Esophagus muscularis mucosa (tissue), 3 donors: ENCODE measurements around the gene HLA-DQB2.

Experiments
- POLR2A ChIP-seq: fragments of 450-650 bp; IDR thresholded peaks from one replicate; pipeline ENCODE4 v1.6.1; 2017; ENCODE audit warnings: antibody characterized with exemption, moderate library complexity, mild to moderate bottlenecking, low read depth
- POLR2AphosphoS5 ChIP-seq, 2 donors: sonication (generic); formaldehyde crosslinking; IDR thresholded peaks; one replicate each; pipeline ENCODE4 v1.6.1; 2017; ENCODE audit warnings: antibody characterized with exemption in 2 of 2
- TF ChIP-seq, protein P1 (sequence below), 3 experiments: fragments of 200-600 bp in 2 of 3; fragments of 450-650 bp in 1 of 3; sonication (generic) in 2 of 3; IDR thresholded peaks; one replicate each; pipeline ENCODE4 v1.5.1; 2017 to 2019; ENCODE audit warnings: antibody characterized with exemption in 3 of 3, mild to moderate bottlenecking in 2 of 3, moderate library complexity in 1 of 3

DNA sequence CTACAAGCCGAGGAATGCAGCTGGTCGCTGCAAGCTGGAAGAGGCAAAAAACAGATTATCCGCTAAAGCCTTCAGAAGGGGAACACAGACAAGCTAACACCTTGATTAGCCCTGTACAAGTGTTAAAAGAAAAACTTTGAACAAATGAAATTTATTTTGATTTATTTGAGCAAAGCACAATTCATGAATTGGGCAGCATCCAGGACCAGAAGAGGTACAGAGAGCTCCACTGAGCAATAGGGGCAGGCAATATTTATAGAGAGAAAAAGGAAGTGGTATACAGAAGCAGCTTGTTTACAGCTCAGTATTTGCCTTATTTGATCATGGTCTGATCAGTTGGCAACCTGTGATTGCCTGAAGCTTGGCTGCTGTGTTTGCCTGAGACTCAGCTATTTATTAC lies 35.8 kb upstream of the HLA-DQB2 start:
- TF ChIP-seq, protein P1, sequence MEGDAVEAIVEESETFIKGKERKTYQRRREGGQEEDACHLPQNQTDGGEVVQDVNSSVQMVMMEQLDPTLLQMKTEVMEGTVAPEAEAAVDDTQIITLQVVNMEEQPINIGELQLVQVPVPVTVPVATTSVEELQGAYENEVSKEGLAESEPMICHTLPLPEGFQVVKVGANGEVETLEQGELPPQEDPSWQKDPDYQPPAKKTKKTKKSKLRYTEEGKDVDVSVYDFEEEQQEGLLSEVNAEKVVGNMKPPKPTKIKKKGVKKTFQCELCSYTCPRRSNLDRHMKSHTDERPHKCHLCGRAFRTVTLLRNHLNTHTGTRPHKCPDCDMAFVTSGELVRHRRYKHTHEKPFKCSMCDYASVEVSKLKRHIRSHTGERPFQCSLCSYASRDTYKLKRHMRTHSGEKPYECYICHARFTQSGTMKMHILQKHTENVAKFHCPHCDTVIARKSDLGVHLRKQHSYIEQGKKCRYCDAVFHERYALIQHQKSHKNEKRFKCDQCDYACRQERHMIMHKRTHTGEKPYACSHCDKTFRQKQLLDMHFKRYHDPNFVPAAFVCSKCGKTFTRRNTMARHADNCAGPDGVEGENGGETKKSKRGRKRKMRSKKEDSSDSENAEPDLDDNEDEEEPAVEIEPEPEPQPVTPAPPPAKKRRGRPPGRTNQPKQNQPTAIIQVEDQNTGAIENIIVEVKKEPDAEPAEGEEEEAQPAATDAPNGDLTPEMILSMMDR (IDR thresholded peaks at IDR 0.05), result no peak
- TF ChIP-seq POLR2A, result no peak
- no peak for TF ChIP-seq POLR2AphosphoS5 (IDR thresholded peaks at IDR 0.05)
